Esophagus muscularis mucosa (tissue), 4 donors: ENCODE results near the gene DUSP2. TPM values are rescaled to one million over a fixed set of nuclear protein-coding genes. Genes with fewer than 3 reads are reported as not detected.

ENCODE experiments used
- DNase-seq: peaks from one replicate; pipeline ENCODE4 v3.0.0-alpha.2; 2017; ENCODE audit errors: extremely low spot score
- H3K27ac ChIP-seq, 4 donors: fragments of 200-600 bp; sonication (generic); replicated peaks in 1 of 4; 1 replicate in 3 of 4; 2 replicates in 1 of 4; pipeline ENCODE4 v1.5.1; 2016 to 2019; ENCODE audit warnings: mild to moderate bottlenecking in 1 of 4
- H3K27me3 ChIP-seq, 4 donors: fragments of 200-600 bp; sonication (generic); one replicate each; pipeline versions ENCODE4 v1.5.1 to v1.6.0; 2016 to 2019
- H3K36me3 ChIP-seq, 4 donors: fragments of 200-600 bp; sonication (generic); one replicate each; pipeline ENCODE4 v1.5.1; 2016 to 2019
- H3K4me1 ChIP-seq, 4 donors: fragments of 200-600 bp; sonication (generic); one replicate each; pipeline ENCODE4 v1.5.1; 2016 to 2019
- H3K4me3 ChIP-seq, 4 donors: fragments of 200-600 bp; sonication (generic); 1 replicate in 2 of 4; 2 replicates in 2 of 4; pipeline ENCODE4 v1.5.1; 2016 to 2019; ENCODE audit warnings: mild to moderate bottlenecking in 4 of 4, moderate library complexity in 1 of 4
- H3K9me3 ChIP-seq, 4 donors: fragments of 200-600 bp; sonication (generic); 1 replicate in 3 of 4; 2 replicates in 1 of 4; pipeline ENCODE4 v1.5.1; 2016 to 2019
- EP300 ChIP-seq: sonication (generic); formaldehyde crosslinking; IDR thresholded peaks from one replicate; pipeline ENCODE4 v1.6.1; 2017; ENCODE audit warnings: antibody characterized with exemption
- POLR2A ChIP-seq: fragments of 450-650 bp; IDR thresholded peaks from one replicate; pipeline ENCODE4 v1.6.1; 2017; ENCODE audit warnings: antibody characterized with exemption, moderate library complexity, mild to moderate bottlenecking, low read depth
- POLR2AphosphoS5 ChIP-seq, 2 donors: sonication (generic); formaldehyde crosslinking; IDR thresholded peaks; one replicate each; pipeline ENCODE4 v1.6.1; 2017; ENCODE audit warnings: antibody characterized with exemption in 2 of 2
- WGBS: methylation state at CpG from one replicate; pipeline ENCODE4 v1.1.5; 2018; 5-methylcytosine and 5-hydroxymethylcytosine counted together
- intact Hi-C: fragments of 100-400 bp; cut with DNase I; formaldehyde crosslinking; loops from one replicate; pipeline ENCODE4 v1.15.1; 2023
- total RNA-seq, 4 donors: library from RNA; depleted of rRNA; stranded (reverse); fragments of >200 nt; gene quantifications; one replicate each; pipeline versions ENCODE4 v1.1.0 to v1.2.1, GENCODE V29; 2016
- TF ChIP-seq, protein P1 (sequence below), 3 experiments: fragments of 200-600 bp in 2 of 3; fragments of 450-650 bp in 1 of 3; sonication (generic) in 2 of 3; IDR thresholded peaks; one replicate each; pipeline ENCODE4 v1.5.1; 2017 to 2019; ENCODE audit warnings: antibody characterized with exemption in 3 of 3, mild to moderate bottlenecking in 2 of 3, moderate library complexity in 1 of 3

The DUSP2 gene
- total RNA-seq, 4 donors from 2014 or later: 1.1 to 5.5 (median 1.7) TPM

DNA sequence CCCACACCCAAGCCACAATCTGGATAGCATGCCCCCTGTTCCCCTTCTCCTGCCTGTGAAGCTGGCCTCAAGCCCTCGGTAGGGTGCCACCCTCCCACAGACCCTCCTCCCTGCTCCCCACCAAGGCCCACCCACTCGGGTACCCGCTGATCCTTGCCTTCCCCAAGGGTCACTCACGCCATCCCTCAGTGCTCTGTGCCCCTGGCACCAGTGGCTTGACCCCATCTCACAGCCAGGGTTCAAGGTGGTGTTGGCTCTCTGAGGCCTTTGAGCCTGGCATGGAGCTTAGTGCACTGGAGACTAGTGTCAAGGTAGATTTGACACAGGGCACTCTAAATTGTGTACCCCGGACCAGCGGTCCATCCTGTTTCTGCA is 40.8 kb downstream of the DUSP2 start:
- H3K36me3 ChIP-seq: no peaks in the 10 kb centered on the region
- DNase-seq: no peak
- TF ChIP-seq POLR2A (no peak), EP300 (no peak), POLR2AphosphoS5 (IDR thresholded peaks at IDR 0.05) (no peak)
- TF ChIP-seq, protein P1, sequence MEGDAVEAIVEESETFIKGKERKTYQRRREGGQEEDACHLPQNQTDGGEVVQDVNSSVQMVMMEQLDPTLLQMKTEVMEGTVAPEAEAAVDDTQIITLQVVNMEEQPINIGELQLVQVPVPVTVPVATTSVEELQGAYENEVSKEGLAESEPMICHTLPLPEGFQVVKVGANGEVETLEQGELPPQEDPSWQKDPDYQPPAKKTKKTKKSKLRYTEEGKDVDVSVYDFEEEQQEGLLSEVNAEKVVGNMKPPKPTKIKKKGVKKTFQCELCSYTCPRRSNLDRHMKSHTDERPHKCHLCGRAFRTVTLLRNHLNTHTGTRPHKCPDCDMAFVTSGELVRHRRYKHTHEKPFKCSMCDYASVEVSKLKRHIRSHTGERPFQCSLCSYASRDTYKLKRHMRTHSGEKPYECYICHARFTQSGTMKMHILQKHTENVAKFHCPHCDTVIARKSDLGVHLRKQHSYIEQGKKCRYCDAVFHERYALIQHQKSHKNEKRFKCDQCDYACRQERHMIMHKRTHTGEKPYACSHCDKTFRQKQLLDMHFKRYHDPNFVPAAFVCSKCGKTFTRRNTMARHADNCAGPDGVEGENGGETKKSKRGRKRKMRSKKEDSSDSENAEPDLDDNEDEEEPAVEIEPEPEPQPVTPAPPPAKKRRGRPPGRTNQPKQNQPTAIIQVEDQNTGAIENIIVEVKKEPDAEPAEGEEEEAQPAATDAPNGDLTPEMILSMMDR (IDR thresholded peaks at IDR 0.05): no peak
- H3K4me3 ChIP-seq: no peak overlapping the region
- intact Hi-C loops: no loop called here
- H3K9me3 ChIP-seq: peaks cover 0 to 15% (median 10%) of the 10 kb centered on the region in 4 donors
- H3K4me1 ChIP-seq: peaks cover 19 to 41% (median 26%) of the 10 kb centered on the region in 4 donors
- H3K27me3 ChIP-seq: peaks cover 0 to 16% (median 0%) of the 10 kb centered on the region in 4 donors
- WGBS: 94% methylated on average over 5 of the region's 6 CpGs
- H3K27ac ChIP-seq: no peak overlapping the region

- H3K27me3 ChIP-seq: peaks cover 0 to 15% (median 0%) of the 10 kb centered on the region in 4 donors
- H3K9me3 ChIP-seq: peaks cover 0 to 15% (median 10%) of the 10 kb centered on the region in 4 donors
- H3K4me1 ChIP-seq: peaks cover 18 to 41% (median 26%) of the 10 kb centered on the region in 4 donors
- intact Hi-C loops: no loop called here
- no peak overlapping the region for H3K27ac ChIP-seq
- H3K4me3 ChIP-seq: no peak overlapping the region
- 46% methylated on average over 5 of the region's 6 CpGs for WGBS
- no peak for TF ChIP-seq EP300
- no peak for TF ChIP-seq POLR2A
- no peak for TF ChIP-seq POLR2AphosphoS5 (IDR thresholded peaks at IDR 0.05)
- TF ChIP-seq, protein P1 (IDR thresholded peaks at IDR 0.05): no peak
- DNase-seq: no peak
- no peaks in the 10 kb centered on the region for H3K36me3 ChIP-seq
These were observed 41.3 kb downstream of the DUSP2 start for GRCh38 chr2:96103761-96104486.

GRCh38 chr2:96103187-96103601 is 42.0 kb downstream of the DUSP2 start:
- WGBS: 80% methylated on average over 2 of the region's 8 CpGs

GRCh38 chr2:96102596-96103186 is 42.5 kb downstream of the DUSP2 start:
- WGBS: 98% methylated on average over 15 of the region's 15 CpGs

More at GRCh38 chr2:96103187-96103601, 42.0 kb downstream of the DUSP2 start:
- TF ChIP-seq, protein P1 (IDR thresholded peaks at IDR 0.05): no peak
- TF ChIP-seq EP300: no peak
- TF ChIP-seq POLR2A: no peak
- TF ChIP-seq POLR2AphosphoS5 (IDR thresholded peaks at IDR 0.05): no peak
- intact Hi-C loops: no loop called here
- Histone ChIP-seq H3K9me3 (peaks cover 0 to 15% (median 10%) of the 10 kb centered on the region in 4 donors), H3K4me1 (peaks cover 18 to 42% (median 26%) of the 10 kb centered on the region in 4 donors), H3K4me3 (no peak overlapping the region), H3K27ac (no peak overlapping the region), H3K36me3 (no peaks in the 10 kb centered on the region), H3K27me3 (peaks cover 0 to 9% (median 0%) of the 10 kb centered on the region in 4 donors)
- no peak for DNase-seq

More at GRCh38 chr2:96102596-96103186, 42.5 kb downstream of the DUSP2 start:
- Histone ChIP-seq H3K4me1 (peaks cover 15 to 43% (median 26%) of the 10 kb centered on the region in 4 donors), H3K9me3 (peaks cover 0 to 15% (median 10%) of the 10 kb centered on the region in 4 donors), H3K27ac (no peak overlapping the region), H3K4me3 (no peak overlapping the region), H3K27me3 (peaks cover 0 to 4% (median 0%) of the 10 kb centered on the region in 4 donors), H3K36me3 (no peaks in the 10 kb centered on the region)
- intact Hi-C loops: no loop called here
- TF ChIP-seq EP300 (no peak), POLR2A (no peak), POLR2AphosphoS5 (IDR thresholded peaks at IDR 0.05) (no peak)
- TF ChIP-seq, protein P1 (IDR thresholded peaks at IDR 0.05): no peak
- no peak for DNase-seq
